HCT116 (cell line): ENCODE measurements around the gene P3H4. TPM values are rescaled to one million over a fixed set of nuclear protein-coding genes. Genes with fewer than 3 reads are reported as not detected.

Source experiments
- ATAC-seq: fragments of 200-7000 bp; cut with Tn5 transposase; 2 replicates; pipeline ENCODE4 v1.9.1; 2020; ENCODE audit warnings: mild to moderate bottlenecking, moderate library complexity
- BruUV-seq: library from RNA; stranded (reverse); fragments of 400-500 nt; replicated peaks from 2 replicates; lab custom pipeline; 2021; lab: Mats Ljungman, UMichigan
- CTCF ChIA-PET: fragments of 300-600 bp; sonication (Branson Sonifier 250); formaldehyde crosslinking; loops from one replicate; lab custom pipeline; 2021; ENCODE audit warnings: antibody characterized with exemption; lab: Charles Lee
- POLR2A ChIA-PET: fragments of 300-600, 350-600 bp; sonication (Branson Sonifier 250); formaldehyde crosslinking; loops from one replicate; lab custom pipeline; 2021; ENCODE audit warnings: antibody characterized with exemption; lab: Charles Lee
- RAD21 ChIA-PET, 2 experiments: fragments of 300-600 bp; sonication (Branson Sonifier 250); formaldehyde crosslinking; loops; one replicate each; lab custom pipeline; 2023; ENCODE audit warnings: low total read pairs in 2 of 2; ENCODE audit not compliant: uncharacterized antibody in 2 of 2, unreplicated experiment in 2 of 2, low non-redundant PET in 1 of 2; lab: Charles Lee
- DNase-seq: peaks from one replicate; pipeline ENCODE4 v3.0.0-alpha.2; 2010; ENCODE audit warnings: low read depth, low spot score
- H2AFZ ChIP-seq: fragments of 200-600 bp; shearing (Covaris generic), sonication (generic); 2 replicates; pipeline ENCODE4 v1.6.1; 2017; ENCODE audit warnings: low read depth, mixed run types, mixed read lengths, antibody characterized with exemption, low read length; ENCODE audit not compliant: poor library complexity, severe bottlenecking
- H3K27ac ChIP-seq: 2 replicates; pipeline ENCODE4 v1.5.1; 2012; ENCODE audit warnings: low read depth, low read length
- H3K27me3 ChIP-seq: fragments of 200-600 bp; sonication (generic); 2 replicates; pipeline ENCODE4 v1.6.1; 2016; ENCODE audit warnings: mixed run types, low read length, mixed read lengths; ENCODE audit not compliant: insufficient read depth
- H3K36me3 ChIP-seq, 2 experiments: fragments of 200-500 bp in 1 of 2; fragments of 200-600 bp in 1 of 2; sonication (Bioruptor generic) in 1 of 2; sonication (generic) in 1 of 2; 2 replicates each; pipeline versions ENCODE4 v1.5.1 to v1.6.1; 2014 to 2016; ENCODE audit warnings: low read length in 2 of 2, inconsistent platforms in 1 of 2, mixed read lengths in 1 of 2, mixed run types in 1 of 2; ENCODE audit not compliant: insufficient read depth in 2 of 2, control insufficient read depth in 1 of 2
- H3K4me1 ChIP-seq, 2 experiments: fragments of 200-600 bp in 1 of 2; sonication (generic) in 1 of 2; 2 replicates each; pipeline versions ENCODE4 v1.5.1 to v1.6.1; 2012 to 2017; ENCODE audit warnings: low read length in 2 of 2, inconsistent platforms in 1 of 2, mild to moderate bottlenecking in 1 of 2, mixed read lengths in 1 of 2, mixed run types in 1 of 2, moderate library complexity in 1 of 2; ENCODE audit not compliant: insufficient read depth in 2 of 2, control insufficient read depth in 1 of 2
- H3K4me2 ChIP-seq: fragments of 200-600 bp; sonication (generic); 2 replicates; pipeline ENCODE4 v1.6.1; 2017; ENCODE audit warnings: mixed run types, low read length, mixed read lengths
- H3K4me3 ChIP-seq, 2 experiments: fragments of 200-600 bp in 1 of 2; sonication (generic) in 1 of 2; replicated peaks in 1 of 2; 2 replicates each; pipeline ENCODE4 v1.5.1; 2011 to 2016; ENCODE audit warnings: low read length in 2 of 2, control low read depth in 1 of 2, low read depth in 1 of 2, mild to moderate bottlenecking in 1 of 2, mixed read lengths in 1 of 2, mixed run types in 1 of 2
- H3K79me2 ChIP-seq: fragments of 200-600 bp; sonication (generic); 2 replicates; pipeline ENCODE4 v1.6.1; 2017; ENCODE audit warnings: mild to moderate bottlenecking, mixed run types, low read length, moderate library complexity, mixed read lengths; ENCODE audit not compliant: insufficient read depth
- H3K9ac ChIP-seq: fragments of 200-600 bp; sonication (generic); 2 replicates; pipeline ENCODE4 v1.6.1; 2016; ENCODE audit warnings: low read length, mixed read lengths
- H3K9me2 ChIP-seq: fragments of 200-600 bp; sonication (generic), shearing (Covaris generic); 2 replicates; pipeline ENCODE4 v1.6.1; 2017; ENCODE audit warnings: mixed run types, mild to moderate bottlenecking, moderate library complexity; ENCODE audit not compliant: insufficient read depth
- H3K9me3 ChIP-seq, 2 experiments: fragments of 200-500 bp in 1 of 2; fragments of 200-600 bp in 1 of 2; sonication (Bioruptor generic) in 1 of 2; sonication (generic) in 1 of 2; 2 replicates each; pipeline ENCODE4 v1.6.1; 2014 to 2017; ENCODE audit warnings: low read length in 2 of 2, mixed read lengths in 2 of 2, inconsistent platforms in 1 of 2, low read depth in 1 of 2, mild to moderate bottlenecking in 1 of 2, mixed run types in 1 of 2, moderate library complexity in 1 of 2; ENCODE audit not compliant: control insufficient read depth in 1 of 2, insufficient read depth in 1 of 2
- H4K20me1 ChIP-seq: fragments of 200-600 bp; sonication (generic), shearing (Covaris generic); 2 replicates; pipeline ENCODE4 v1.6.1; 2017; ENCODE audit warnings: mixed run types, mild to moderate bottlenecking, moderate library complexity; ENCODE audit not compliant: insufficient read depth
- CBX3 ChIP-seq: IDR thresholded peaks from 2 replicates; pipeline ENCODE4 v1.6.1; 2012; ENCODE audit warnings: low read depth
- CEBPB ChIP-seq: IDR thresholded peaks from 2 replicates; pipeline ENCODE4 v1.6.1; 2012; ENCODE audit warnings: low read depth
- EGR1 ChIP-seq: IDR thresholded peaks from 2 replicates; pipeline ENCODE4 v1.6.1; 2012; ENCODE audit warnings: low read depth
- ELF1 ChIP-seq: IDR thresholded peaks from 2 replicates; pipeline ENCODE4 v1.6.1; 2012; ENCODE audit warnings: low read depth, borderline replicate concordance
- EZH2 ChIP-seq: fragments of 200-600 bp; sonication (generic); IDR thresholded peaks from 2 replicates; pipeline ENCODE4 v1.6.1; 2017; ENCODE audit warnings: antibody characterized with exemption, mixed run types
- EZH2phosphoT487 ChIP-seq: fragments of 200-600 bp; IDR thresholded peaks from 2 replicates; pipeline ENCODE4 v1.6.1; 2018; ENCODE audit warnings: antibody characterized with exemption, borderline replicate concordance
- FOSL1 ChIP-seq: IDR thresholded peaks from 2 replicates; pipeline ENCODE4 v1.6.1; 2012; ENCODE audit warnings: low read depth
- POLR2AphosphoS5 ChIP-seq: IDR thresholded peaks from 2 replicates; pipeline ENCODE4 v1.6.1; 2011; ENCODE audit warnings: mild to moderate bottlenecking, low read depth, low read length, moderate library complexity
- RAD21 ChIP-seq: IDR thresholded peaks from 2 replicates; pipeline ENCODE4 v1.6.1; 2012; ENCODE audit warnings: low read depth, mild to moderate bottlenecking
- SIN3A ChIP-seq: IDR thresholded peaks from 2 replicates; pipeline ENCODE4 v1.6.1; 2012; ENCODE audit warnings: low read depth
- SRF ChIP-seq: IDR thresholded peaks from 2 replicates; pipeline ENCODE4 v1.6.1; 2012; ENCODE audit warnings: low read depth
- TCF7L2 ChIP-seq: IDR thresholded peaks from 2 replicates; pipeline ENCODE4 v1.7.0; 2011; ENCODE audit warnings: borderline replicate concordance, inconsistent platforms; ENCODE audit not compliant: insufficient read depth, insufficient read length; ENCODE audit errors: extremely low read depth
- YY1 ChIP-seq: IDR thresholded peaks from 2 replicates; pipeline ENCODE4 v1.6.1; 2011; ENCODE audit warnings: low read length, low read depth, moderate library complexity, mild to moderate bottlenecking; ENCODE audit not compliant: insufficient replicate concordance; ENCODE audit errors: extremely low read depth
- ZFX ChIP-seq: fragments of 450-650 bp; IDR thresholded peaks from 2 replicates; pipeline ENCODE4 v1.6.1; 2017
- ZNF274 ChIP-seq: fragments of 200-500 bp; sonication (Bioruptor generic); IDR thresholded peaks from 2 replicates; pipeline ENCODE4 v1.6.1; 2014; ENCODE audit warnings: mild to moderate bottlenecking, low read depth, low read length, inconsistent platforms
- intact Hi-C: fragments of 100-400 bp; cut with micrococcal nuclease; formaldehyde crosslinking; loops from 2 replicates; pipeline ENCODE4 v1.10.0; 2022
- total RNA-seq: library from RNA; stranded (reverse); gene quantifications from one replicate; pipeline ENCODE4 v1.2.1, GENCODE V29; 2021; ENCODE audit not compliant: unreplicated experiment
- TF ChIP-seq, protein P1 (sequence below): IDR thresholded peaks from 2 replicates; pipeline ENCODE4 v1.6.1; 2012
- TF ChIP-seq, protein P2 (sequence below): IDR thresholded peaks from 2 replicates; pipeline ENCODE4 v1.6.1; 2011; ENCODE audit warnings: mild to moderate bottlenecking, low read length, moderate library complexity; ENCODE audit not compliant: insufficient replicate concordance; ENCODE audit errors: extremely low read depth
- TF ChIP-seq, protein P3 (sequence below): IDR thresholded peaks from 2 replicates; pipeline ENCODE4 v1.6.1; 2012

P3H4 gene
- total RNA-seq, 1 experiment from 2014 or later, result 23.4 TPM

DNA sequence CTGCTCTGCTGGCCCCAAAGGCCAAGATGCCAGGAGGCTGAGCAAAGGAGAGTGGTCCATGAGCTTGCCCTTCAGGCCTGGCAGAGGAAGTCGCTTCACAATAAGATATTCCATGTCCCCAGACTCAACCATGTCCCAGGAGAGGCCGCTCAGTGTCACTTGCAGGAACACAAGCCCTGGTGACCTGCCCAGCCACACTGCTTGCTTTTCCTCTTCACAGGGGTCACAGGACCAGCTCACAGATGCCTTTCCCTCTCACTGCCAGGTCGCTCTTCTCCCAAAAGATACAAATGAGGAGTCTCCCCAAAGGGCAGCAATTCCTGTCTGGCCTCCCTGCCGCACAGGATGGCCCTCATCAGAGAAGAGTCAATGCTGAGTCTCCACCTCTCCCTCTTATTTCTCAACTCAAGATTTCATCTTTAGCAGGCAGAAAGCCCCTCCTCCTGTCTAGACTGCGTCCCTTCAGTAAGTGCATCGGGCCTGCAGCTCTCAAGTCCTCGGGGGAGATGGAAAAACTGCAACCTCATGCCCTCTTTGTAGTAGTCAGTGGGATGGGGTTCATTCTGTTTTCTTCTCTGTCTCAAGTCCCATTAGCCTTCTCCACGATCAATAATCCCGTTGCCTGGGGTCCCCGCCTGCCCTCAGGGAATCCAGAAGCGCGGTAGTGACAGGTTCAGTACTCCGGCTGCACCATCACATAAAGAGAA is 30.2 kb downstream of the P3H4 start:
- peaks cover 84% of the 10 kb centered on the region for H3K79me2 ChIP-seq
- no peak for TF ChIP-seq CBX3
- TF ChIP-seq FOSL1, result no peak
- TF ChIP-seq SIN3A, result no peak
- no peak for TF ChIP-seq CEBPB
- no peak for TF ChIP-seq ZFX
- TF ChIP-seq RAD21, result no peak
- TF ChIP-seq TCF7L2, result no peak
- no peak for TF ChIP-seq SRF
- TF ChIP-seq YY1, result no peak
- TF ChIP-seq POLR2AphosphoS5, result no peak
- no peak for TF ChIP-seq EZH2
- TF ChIP-seq ELF1, result no peak
- TF ChIP-seq EZH2phosphoT487, result no peak
- TF ChIP-seq, protein P1, sequence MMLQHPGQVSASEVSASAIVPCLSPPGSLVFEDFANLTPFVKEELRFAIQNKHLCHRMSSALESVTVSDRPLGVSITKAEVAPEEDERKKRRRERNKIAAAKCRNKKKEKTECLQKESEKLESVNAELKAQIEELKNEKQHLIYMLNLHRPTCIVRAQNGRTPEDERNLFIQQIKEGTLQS, result no peak
- TF ChIP-seq, protein P2, sequence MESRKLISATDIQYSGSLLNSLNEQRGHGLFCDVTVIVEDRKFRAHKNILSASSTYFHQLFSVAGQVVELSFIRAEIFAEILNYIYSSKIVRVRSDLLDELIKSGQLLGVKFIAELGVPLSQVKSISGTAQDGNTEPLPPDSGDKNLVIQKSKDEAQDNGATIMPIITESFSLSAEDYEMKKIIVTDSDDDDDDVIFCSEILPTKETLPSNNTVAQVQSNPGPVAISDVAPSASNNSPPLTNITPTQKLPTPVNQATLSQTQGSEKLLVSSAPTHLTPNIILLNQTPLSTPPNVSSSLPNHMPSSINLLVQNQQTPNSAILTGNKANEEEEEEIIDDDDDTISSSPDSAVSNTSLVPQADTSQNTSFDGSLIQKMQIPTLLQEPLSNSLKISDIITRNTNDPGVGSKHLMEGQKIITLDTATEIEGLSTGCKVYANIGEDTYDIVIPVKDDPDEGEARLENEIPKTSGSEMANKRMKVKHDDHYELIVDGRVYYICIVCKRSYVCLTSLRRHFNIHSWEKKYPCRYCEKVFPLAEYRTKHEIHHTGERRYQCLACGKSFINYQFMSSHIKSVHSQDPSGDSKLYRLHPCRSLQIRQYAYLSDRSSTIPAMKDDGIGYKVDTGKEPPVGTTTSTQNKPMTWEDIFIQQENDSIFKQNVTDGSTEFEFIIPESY, result no peak
- TF ChIP-seq ZNF274, result no peak
- TF ChIP-seq, protein P3, sequence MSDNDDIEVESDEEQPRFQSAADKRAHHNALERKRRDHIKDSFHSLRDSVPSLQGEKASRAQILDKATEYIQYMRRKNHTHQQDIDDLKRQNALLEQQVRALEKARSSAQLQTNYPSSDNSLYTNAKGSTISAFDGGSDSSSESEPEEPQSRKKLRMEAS, result no peak
- TF ChIP-seq EGR1, result no peak
- TF ChIP-seq, all 23 proteins: peak for 0
- Histone ChIP-seq H3K4me3 (no peak overlapping the region), H3K9me3 (no peaks in the 10 kb centered on the region), H2AFZ (no peak overlapping the region), H3K36me3 (no peaks in the 10 kb centered on the region), H3K9ac (no peak overlapping the region), H3K4me1 (peaks cover 57 to 86% of the 10 kb centered on the region in 2 experiments), H3K4me2 (no peak overlapping the region), H3K27ac (0 out of 2 replicates have a peak overlapping the region, but pooled peaks have one; percentile 8), H3K27me3 (no peaks in the 10 kb centered on the region), H3K9me2 (no peaks in the 10 kb centered on the region), H4K20me1 (no peaks in the 10 kb centered on the region)
- RAD21 ChIA-PET, result no interaction called here
- BruUV-seq, result no TSS peak
- CTCF ChIA-PET, result no interaction called here
- POLR2A ChIA-PET, result no interaction called here
- DNase-seq (no peak), ATAC-seq (no peak)
- intact Hi-C loops, result no loop called here
